Left renal pelvis (tissue), 4 donors: ENCODE measurements around the gene GRWD1. TPM values are rescaled to one million over a fixed set of nuclear protein-coding genes. Genes with fewer than 3 reads are reported as not detected.
A peak's percentile ranks its signal among the peaks of the same experiment; 100 is the strongest.

ENCODE experiments used
- DNase-seq, 4 donors: peaks; one replicate each; pipeline ENCODE4 v3.0.0-alpha.2; 2013; ENCODE audit warnings: low read depth in 4 of 4, low spot score in 3 of 4
- polyA plus RNA-seq, 4 donors: library from polyadenylated mRNA; unstranded; fragments of 120-200 nt; gene quantifications; one replicate each; pipeline ENCODE4 v1.2.1, GENCODE V29; 2013; ENCODE audit not compliant: insufficient read length in 4 of 4

GRWD1 gene
- 10 to 100 TPM; 18.0 to 28.1 (median 24.7) TPM for polyA plus RNA-seq

DNA sequence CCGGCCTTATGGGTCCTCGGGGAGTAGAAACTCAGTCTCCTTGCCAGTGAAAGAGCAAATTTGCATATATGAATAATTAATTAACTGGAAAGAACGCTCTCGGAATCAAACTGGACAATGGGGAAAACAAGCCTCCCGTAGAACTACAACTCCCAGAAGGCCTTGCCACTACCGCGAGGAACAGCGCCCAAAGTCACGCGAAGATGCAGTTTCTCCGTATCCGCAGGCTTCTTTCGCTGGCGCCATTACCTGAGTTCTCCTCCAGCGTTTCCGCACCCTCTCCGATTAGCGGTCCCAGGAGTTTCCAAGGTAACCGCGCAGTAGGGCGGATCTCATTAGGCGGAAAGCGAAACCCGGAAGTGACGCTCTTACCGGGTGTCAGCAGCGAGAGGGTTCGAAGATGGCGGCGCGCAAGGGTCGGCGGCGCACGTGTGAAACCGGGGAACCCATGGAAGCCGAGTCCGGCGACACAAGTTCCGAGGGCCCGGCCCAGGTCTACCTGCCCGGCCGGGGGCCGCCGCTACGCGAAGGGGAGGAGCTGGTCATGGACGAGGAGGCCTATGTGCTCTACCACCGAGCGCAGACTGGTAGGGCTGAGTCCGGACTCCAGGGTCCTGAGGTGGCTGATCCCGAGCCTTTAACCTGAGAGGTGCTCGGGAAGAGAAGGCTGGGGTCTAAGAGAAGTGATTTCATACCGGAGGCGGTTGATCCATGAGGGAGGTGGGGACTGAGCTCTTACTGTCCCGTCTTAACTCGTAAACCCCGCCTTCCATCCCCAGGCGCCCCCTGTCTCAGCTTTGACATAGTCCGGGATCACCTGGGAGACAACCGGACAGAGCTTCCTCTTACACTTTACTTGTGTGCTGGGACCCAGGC, at the start of gene GRWD1:
GRWD1 (plus strand) TSS at position 378 of the 876 bp plus-strand sequence; CDS start at position 401, 23 bp downstream.
- DNase-seq: peak; percentile 87 to 94 (median 91)

DNA sequence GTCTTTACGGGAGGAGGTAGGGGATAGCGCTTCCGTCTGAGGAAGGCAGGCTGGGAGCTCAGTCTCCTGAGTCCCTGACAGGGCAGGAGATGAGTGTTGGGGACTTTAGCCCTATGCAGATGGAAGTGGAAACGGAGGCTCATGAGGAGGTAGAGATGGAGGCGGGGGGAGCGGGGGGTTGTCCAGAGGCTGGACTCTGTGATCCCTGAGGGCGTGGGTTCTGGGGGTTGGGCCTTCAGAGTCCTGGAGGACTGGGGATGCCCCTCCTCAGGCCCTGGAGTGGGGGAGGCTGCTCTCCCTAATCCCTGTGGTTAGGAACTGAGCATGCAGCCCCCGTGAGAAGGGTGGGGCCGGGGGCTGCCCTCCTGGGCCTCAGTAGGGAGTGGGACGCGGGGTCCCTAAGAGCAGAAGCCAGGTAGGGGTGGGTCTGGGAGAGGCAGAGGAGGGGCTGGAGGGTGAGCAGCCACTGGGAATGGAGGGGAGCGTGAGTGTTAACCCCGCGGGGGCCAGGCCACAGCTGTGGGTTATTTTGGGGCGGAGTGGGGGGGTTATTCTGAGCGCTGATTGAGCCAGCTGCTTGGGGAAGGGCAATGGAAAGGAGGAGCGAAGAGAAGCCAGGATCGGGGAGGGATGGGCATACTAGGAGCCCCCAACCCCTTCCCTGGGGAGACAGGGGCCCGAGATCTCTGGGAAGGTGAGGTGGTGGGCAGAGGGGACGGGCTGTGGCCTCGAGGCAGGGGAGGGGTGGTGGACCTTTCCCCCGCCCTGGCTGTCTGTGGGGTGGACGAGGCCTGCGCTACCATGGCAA, 49.6 kb upstream of the GRWD1 start:
- no peak for DNase-seq

DNA sequence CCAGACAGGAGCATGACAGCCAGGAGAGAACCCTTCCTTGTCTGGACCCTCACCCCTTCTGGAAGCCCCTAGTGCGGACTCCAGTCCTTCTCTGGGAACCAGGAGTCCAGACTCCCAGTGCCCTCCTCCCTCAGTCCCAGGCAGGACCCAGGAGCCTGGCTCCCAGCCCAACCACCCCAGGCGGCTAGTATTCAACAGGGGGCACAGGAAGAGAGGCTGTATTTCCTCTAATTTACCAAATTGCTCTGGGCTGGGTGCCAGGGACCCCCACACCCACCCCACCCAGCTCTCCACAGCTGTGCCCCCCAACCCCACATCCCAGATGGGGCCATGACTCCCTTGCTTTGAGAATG, 49.0 kb upstream of the GRWD1 start:
- no peak for DNase-seq

DNA sequence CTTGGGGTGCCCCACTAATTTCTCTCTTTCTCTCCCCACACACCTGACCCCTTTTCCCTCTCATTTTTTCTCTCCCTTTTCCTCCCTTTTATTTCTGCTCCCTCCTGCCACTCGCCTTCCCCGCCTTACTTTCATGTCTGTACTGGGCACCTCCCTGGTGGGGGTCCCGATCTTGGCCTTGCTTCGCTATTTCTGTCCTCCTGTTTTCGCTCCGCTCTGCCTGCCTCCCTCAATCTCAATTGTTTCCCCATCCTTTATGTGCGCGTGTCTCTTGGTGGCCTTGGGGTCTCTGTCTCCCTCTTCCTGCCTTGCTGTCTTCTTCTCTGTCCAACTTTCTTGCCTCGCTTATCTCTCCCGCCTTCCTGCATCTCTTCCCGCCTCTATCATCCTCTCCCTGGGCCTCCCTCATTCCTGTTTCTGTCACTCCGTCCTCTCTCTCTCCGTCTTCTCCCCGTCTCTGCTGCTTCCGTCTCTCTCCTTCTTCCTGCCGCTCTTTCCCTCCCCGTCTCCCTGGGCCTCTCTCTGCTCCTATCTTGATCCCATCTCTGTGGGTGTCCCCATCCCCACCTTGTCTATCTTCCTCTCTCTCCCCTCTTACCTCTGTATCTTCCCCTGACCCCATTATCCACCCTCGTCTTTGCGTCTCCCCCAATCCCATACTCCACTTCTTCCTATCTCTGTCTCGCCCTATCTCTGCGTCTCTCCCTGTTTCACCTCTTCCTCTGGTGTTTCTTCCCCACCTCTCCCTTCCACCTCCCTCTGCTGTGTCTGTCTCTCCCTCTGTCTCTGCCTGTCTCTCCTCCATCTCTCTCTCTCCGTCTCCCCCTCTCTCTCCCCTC, 48.3 kb upstream of the GRWD1 start:
- DNase-seq: no peak

DNA sequence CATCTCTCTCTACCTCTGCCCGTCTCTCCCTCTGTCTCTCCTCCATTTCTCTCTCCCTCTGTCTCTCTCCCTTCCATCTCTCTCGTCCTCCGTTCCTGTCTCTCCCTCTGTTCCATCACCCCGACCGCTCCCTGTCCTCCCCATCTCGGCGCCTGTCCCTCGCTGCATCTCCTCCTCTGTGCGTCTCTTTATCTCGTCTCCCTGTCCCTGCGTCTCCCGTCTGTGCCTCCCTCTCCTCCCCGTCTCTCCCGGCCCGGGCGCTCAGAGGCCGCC, 47.7 kb upstream of the GRWD1 start:
- no peak for DNase-seq

DNA sequence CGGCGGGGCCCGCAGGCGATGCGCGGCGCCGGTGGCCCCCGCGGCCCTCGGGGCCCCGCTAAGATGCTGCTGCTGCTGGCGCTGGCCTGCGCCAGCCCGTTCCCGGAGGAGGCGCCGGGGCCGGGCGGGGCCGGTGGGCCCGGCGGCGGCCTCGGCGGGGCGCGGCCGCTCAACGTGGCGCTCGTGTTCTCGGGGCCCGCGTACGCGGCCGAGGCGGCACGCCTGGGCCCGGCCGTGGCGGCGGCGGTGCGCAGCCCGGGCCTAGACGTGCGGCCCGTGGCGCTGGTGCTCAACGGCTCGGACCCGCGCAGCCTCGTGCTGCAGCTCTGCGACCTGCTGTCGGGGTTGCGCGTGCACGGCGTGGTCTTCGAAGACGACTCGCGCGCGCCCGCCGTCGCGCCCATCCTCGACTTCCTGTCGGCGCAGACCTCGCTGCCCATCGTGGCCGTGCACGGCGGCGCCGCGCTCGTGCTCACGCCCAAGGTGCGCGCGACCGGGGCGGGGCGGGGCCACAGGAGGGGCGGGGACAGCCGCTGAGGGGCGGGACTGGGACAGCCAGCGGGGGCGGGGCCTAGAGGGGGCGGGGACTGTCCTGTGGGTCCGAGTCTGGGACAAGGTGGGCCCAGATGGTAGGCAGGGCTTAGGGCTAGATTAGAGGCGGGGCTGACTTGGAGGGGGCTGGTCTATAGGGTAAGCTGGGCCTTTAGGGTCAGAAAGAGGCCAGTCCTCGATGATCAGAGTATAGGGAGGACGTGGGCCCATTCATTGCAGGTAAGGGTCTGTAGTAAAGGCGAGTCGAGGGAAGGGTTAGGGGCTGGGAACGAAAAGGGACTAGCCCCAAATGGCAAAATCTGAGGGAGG, 47.2 kb upstream of the GRWD1 start:
- DNase-seq: no peak

DNA sequence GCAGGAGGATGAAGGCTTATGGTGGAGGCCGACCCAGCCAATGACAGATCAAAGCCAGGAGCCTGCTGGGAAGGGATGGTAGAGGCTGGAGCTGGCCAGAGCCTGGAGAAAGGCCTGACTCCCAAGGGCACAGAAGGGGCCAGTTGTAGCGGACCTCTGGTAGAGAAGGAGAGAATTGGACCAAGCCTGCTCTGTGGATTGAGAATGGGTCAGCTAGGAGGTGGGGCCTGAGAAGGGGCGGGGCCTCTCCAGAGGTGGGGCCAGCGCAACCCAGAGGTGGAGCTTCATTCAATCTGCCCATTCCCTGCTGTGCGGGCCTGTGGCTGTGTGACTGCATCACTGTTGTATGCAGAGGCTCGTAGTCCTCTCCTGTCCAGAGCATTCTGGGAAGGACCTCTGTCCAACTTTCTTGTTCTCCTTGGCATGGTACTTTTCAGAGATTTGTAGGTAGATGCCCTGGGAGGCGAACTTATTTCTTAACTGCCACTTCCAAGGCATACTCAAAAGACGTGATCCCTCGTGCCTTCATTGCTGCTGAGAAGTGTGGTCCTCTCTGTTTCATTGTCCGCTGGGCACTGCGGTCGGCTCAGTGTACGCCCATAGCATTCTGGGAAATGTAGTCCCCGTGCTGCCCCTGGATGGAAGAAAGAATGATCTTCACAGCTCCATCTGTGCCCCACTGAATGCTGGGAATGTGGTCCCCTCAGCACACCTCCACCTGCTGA, 45.6 kb upstream of the GRWD1 start:
- no peak for DNase-seq

DNA sequence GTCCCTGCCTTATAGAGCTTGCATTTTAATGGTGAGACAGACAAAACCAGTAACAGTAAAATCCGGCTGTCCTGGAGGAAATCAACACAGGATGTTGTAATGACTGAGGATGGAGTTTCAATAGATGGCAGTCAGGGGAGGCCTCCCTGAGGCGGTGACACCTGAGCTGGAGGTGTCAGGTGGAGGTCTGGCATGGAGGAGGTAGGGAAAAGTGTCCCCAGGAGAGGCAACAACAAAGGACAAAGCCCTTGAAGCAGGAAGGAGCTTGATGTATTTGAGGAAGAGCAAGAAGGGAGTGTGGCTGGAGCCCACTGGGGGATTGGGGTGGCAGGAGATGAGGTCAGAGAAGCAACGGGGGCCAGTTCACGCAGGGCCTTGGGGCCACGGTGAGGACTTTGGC, 44.5 kb upstream of the GRWD1 start:
- no peak for DNase-seq

DNA sequence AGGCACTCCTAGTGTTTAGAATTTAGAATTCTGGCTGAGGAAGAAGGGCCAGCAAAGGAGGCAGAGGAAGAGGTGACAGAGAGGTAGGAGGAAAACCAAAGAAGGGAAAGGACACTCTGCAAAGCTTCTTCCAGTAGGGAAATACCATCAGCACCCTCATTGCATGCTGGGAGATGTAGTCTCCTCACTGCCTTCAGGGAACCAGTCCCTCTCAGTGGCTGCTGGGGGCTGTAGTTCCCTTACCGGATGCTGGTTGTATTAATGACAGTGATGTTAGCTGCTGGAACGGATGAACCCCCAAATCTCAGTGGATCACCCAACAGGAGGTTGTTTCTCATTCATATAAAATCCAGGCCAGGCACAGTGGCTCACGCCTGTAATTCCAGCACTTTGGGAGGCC, 42.2 kb upstream of the GRWD1 start:
- no peak for DNase-seq

DNA sequence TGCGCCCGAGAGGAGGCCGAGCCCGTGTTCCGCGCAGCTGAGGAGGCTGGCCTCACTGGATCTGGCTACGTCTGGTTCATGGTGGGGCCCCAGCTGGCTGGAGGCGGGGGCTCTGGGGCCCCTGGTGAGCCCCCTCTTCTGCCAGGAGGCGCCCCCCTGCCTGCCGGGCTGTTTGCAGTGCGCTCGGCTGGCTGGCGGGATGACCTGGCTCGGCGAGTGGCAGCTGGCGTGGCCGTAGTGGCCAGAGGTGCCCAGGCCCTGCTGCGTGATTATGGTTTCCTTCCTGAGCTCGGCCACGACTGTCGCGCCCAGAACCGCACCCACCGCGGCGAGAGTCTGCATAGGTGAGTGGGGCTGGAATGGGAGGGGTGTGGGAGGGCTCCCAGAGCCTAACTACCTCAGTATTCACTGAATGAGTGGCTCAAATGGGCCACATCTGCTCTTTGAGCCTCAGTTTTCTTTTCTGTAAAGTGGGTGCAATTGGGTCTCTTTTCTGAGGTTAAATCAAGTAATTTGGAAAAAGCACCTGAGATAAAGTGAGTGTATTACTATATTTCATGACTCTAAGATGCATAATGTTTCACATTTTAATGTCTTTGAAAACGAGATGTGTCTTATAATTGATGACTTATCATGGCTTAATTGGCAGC, 40.6 kb upstream of the GRWD1 start:
- no peak for DNase-seq

DNA sequence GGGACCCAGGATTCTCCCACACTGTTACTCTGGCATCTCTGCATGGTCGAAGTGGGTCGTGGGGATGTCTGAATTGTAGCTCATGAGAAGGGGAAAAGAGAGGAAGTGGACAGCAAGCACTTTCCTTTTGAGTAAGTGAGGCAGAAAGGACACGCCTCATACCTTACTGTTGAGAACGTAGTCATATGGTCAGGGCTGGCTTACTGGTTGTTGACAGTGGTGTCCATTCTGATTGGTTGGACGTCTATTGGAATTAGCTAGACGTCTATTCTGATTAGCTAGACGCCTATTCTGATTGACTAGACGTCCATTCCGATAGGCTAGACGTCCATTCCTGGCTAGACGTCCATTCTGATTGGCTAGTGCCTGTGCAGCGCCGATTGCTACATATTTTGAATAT, 39.9 kb upstream of the GRWD1 start:
- no peak for DNase-seq

DNA sequence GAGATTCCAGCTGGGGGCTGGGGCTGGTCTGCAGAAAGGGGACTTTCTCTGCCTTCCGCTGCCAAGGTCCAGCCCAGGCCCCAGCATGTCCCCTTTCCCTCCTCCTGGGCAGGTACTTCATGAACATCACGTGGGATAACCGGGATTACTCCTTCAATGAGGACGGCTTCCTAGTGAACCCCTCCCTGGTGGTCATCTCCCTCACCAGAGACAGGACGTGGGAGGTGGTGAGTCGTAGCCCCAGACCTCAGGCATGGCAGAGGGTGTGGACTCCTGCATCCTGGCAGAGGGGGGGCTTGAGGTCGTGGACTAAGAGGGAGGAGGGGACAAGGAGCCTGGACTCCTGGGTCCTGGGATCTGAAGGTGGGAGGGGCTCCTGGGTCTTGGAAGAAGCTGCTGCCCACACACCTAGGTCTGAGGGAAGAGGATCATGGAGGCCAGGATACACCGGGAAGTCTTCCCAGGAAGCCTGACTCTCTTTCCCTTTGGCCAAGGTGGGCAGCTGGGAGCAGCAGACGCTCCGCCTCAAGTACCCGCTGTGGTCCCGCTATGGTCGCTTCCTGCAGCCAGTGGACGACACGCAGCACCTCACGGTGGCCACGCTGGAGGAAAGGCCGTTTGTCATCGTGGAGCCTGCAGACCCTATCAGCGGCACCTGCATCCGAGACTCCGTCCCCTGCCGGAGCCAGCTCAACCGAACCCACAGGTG, 31.8 kb upstream of the GRWD1 start:
- no peak for DNase-seq

DNA sequence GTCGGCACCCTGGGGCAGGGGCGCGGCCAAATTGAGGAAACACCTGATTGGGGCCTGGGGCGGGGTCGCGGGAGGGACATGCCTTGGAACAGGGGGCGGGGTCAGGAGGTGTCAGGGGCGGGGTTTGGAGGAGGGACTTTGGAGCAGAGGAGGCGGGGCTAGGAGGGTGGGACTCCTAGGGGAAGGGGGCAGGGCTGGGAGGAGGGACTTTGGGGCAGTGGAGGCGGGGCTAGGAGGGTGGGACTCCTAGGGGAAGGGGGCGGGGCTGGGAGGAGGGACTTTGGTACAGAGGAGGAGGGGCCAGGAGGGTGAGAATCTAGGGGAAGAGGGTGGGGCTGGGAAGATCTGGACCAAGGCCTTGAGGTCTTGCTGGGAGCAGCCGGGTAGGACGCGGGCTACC, 30.4 kb upstream of the GRWD1 start:
- no peak for DNase-seq

DNA sequence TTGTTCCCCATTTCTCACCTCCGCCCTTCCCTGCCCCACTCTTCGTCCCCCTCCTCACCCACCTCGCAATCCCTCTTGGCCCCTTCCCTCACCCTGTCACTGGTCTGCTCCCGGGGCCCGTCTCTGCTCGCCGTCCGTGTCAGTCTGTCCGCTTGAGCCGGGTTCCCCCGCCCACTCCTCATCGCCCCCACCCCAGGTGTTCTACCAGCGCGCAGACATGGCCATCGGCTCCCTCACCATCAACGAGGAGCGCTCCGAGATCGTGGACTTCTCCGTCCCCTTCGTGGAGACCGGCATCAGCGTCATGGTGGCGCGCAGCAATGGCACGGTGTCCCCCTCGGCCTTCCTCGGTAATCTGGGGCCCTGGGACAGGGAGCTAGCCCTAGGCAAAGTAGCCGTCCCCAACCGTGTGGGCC, 30.0 kb upstream of the GRWD1 start:
- DNase-seq: no peak

DNA sequence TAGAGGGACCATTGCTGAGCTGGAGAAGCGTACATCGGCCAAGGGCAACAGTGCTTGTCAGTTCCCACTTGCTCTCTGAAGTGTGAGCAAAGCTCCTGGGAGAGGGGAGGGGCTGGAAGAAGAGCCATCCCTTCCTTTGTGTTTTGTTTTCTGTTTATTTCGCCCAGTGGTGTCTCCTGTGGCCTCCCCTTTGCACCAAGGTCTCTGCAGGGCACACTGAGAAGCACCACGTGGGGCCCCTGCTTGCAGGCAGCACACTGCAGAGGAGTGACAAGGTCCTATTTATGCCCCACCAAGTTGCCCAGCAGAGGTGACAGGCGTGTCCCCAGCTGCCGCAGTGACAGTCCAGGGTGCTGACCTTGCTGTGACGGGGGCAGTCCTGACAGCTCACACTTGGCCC, 28.4 kb upstream of the GRWD1 start:
- DNase-seq: no peak

DNA sequence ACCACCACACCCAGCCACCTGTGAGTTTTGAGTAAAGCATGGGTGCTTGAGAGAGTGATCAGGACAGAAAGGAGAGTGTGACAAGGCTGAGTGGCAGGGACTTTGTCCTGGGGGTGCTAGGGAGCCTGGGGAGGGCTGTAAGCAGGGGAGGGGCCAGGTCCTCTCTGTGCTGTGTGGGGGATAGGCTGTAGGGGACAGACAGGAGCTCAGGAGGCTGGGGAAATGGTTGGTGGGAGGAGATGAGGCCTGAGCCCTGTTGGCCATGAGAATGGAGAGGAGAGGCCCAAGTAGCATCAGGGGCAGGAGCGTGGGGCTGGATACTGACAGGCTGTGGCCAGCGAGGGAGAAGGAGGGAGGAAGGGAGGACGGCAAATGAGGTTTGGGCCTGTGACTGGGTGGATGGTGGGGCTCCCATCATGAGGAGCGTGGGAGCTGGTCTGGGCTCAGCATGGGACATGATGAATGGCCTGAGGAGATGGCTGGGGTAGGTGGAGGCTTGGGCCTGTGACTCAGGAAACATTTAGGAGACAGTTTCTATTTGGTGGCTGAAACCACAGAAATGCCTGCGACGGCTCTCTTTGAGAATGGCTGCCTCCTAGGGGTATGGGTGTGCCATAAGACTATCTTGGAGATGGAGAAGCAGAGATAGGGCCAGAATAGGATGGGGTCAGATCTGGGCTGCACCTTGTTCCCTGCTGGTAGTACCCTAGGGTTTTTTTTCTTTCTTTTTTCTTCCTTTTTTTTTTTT, 27.3 kb upstream of the GRWD1 start:
- DNase-seq: no peak

DNA sequence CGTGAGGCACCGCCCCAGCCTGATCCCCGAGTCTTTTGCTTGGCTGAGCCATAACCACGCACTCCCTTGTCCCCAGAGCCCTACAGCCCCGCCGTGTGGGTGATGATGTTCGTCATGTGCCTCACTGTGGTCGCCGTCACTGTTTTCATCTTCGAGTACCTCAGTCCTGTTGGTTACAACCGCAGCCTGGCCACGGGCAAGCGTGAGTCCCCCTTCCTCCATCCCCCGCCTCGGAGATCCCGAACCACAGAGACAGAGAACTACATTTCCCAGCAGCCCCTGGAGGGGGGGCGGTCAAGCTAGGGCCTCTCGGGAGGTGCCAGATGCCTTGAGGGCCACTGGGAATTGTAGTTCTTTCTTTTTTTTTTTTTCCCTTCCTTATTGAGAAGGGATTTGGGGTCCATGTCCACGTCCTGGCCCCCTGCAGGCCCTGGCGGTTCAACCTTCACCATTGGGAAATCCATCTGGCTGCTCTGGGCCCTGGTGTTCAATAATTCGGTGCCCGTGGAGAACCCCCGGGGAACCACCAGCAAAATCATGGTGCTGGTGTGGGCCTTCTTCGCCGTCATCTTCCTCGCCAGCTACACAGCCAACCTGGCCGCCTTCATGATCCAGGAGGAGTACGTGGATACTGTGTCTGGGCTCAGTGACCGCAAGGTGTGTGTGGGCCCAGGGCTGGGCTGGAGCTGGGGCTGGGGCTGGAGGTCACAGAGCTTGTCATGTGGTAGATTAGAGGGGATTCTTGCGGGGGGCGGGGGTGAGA, 26.4 kb upstream of the GRWD1 start:
- no peak for DNase-seq
